ENCODE results near the gene SYT2.
"Not testable (repeated sequence)": the region's sequence is repeated elsewhere in the genome, so short reads cannot be mapped to it uniquely, and the experiment has no call there.

SYT2 gene

DNA sequence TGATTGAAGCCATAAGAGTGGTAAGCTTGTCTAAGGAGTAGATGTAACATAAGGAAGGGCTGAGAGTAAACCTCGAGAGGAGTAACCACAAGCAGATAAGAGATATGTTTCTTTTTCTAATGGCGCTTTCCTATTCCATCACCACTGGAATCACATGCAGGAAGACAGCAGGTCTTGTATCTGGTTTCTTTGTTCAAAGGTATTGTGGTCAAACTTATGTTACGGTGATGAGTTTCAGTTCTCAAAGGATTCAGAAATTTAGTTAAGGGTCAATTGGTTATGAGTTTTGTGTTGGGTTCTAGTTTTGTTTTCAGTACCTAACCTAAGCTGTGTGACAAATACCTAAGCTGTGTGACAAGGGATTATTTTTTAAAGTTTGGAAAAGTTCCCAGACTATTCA lies 163.5 kb downstream of the SYT2 start:
- DNase-seq (ENCODE audit: low read depth in 2 of 2) = not testable (repeated sequence)

- not testable (repeated sequence) for DNase-seq (ENCODE audit: low read depth in 2 of 2)
Measured at GRCh38 chr1:202546377-202546776, 163.9 kb downstream of the SYT2 start.

GRCh38 chr1:202545647-202546303 lies 164.5 kb downstream of the SYT2 start:
- not testable (repeated sequence) for DNase-seq (ENCODE audit: low read depth in 2 of 2)

GRCh38 chr1:202544766-202545449 lies 165.3 kb downstream of the SYT2 start:
- DNase-seq (ENCODE audit: low read depth in 2 of 2) = not testable (repeated sequence)

GRCh38 chr1:202543537-202543936 lies 166.7 kb downstream of the SYT2 start:
- DNase-seq (ENCODE audit: low read depth in 2 of 2) = not testable (repeated sequence)

DNA sequence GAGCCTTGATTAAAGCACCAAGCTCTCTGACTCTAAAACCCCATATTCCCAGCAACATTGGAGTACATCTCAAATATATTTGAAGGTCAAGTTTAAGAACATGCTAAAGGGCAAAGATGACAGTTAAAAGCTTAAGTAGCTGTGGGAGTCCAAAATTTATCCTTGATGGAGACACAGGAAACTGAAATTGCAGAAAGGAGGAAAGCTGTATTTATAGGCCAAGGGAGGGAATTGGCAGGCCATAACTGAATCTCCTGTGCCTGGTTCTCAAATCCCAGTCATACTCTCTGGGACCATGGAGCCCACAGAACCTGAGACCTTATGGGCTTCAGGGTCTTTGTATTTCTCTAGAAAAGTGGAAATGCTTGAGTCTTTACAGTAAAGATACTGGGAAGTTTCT lies 167.8 kb downstream of the SYT2 start:
- not testable (repeated sequence) for DNase-seq (ENCODE audit: low read depth in 2 of 2)

DNA sequence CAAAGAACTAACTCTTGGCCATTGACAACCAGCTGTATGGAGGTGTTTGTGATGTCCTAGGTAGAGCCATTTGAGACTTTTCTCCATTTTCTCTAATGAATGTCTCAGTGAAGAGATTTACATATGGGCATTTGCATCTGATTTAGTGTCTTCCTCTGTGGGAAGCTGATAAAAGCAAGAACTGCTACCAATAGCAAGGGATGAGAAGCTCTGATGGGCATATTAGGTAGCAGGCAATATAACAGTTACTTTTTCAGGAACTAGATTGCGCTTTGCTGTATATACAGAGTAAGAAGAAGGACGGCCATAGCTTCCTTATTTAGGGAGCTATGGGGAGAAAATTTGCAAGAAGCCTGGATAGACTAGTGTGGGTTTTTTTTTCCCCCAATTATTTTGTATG lies 169.4 kb downstream of the SYT2 start:
- DNase-seq (ENCODE audit: low read depth in 2 of 2) = not testable (repeated sequence)

All from stimulated activated CD4-positive, alpha-beta T cell treated with anti-CD3 and anti-CD28 coated beads, Interleukin-4, amount 100 ng/mL, for 48 hours (primary cell).